NB4 (cell line): ENCODE measurements around the gene GLI3.

Source experiments
- CTCF ChIP-seq: IDR thresholded peaks from one replicate; pipeline ENCODE4 v1.5.1; 2012; ENCODE audit warnings: low read depth, low read length
- MYC ChIP-seq: IDR thresholded peaks from 2 replicates; pipeline ENCODE4 v1.6.1; 2011; ENCODE audit warnings: low read depth, low read length
- POLR2A ChIP-seq: IDR thresholded peaks from 2 replicates; pipeline ENCODE4 v1.6.1; 2011; ENCODE audit warnings: mild to moderate bottlenecking; ENCODE audit not compliant: insufficient read length; ENCODE audit errors: extremely low read depth
- TF ChIP-seq, protein P1 (sequence below): IDR thresholded peaks from 2 replicates; pipeline ENCODE4 v1.6.1; 2011; ENCODE audit warnings: low read depth, low read length

- no peak for TF ChIP-seq CTCF
- no peak for TF ChIP-seq POLR2A
- TF ChIP-seq MYC = no peak
- TF ChIP-seq, protein P1, sequence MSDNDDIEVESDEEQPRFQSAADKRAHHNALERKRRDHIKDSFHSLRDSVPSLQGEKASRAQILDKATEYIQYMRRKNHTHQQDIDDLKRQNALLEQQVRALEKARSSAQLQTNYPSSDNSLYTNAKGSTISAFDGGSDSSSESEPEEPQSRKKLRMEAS = no peak
Measured at GRCh38 chr7:42192066-42192465, 44.9 kb downstream of the GLI3 start.
